ENCODE results near the gene IFI35.
"Not testable (repeated sequence)": the region's sequence is repeated elsewhere in the genome, so short reads cannot be mapped to it uniquely, and the experiment has no call there.

The IFI35 gene

GRCh38 chr17:43006639-43007551 is at the start of gene IFI35:
TSS of gene IFI35 (plus strand) at chr17:43006784. CDS start at chr17:43006948, 164 bp downstream.
- Histone ChIP-seq H3K27me3 (ENCODE audit: control insufficient read depth in 1 of 2, insufficient read depth in 2 of 2, low read length in 2 of 2) (no peaks in the 10 kb centered on the region), H3K4me3 (ENCODE audit: low read length in 2 of 2) (peak within 1 kb of the TSS; percentile 93 to 97), H3K9me3 (ENCODE audit: control insufficient read depth in 2 of 2, low read length in 2 of 2) (no peaks in the 10 kb centered on the region), H3K27ac (ENCODE audit: low read length) (peak within 1 kb of the TSS; percentile 92), H3K9ac (ENCODE audit: low read length in 2 of 2) (peak within 1 kb of the TSS; percentile 96 to 97), H3K36me3 (ENCODE audit: control insufficient read depth in 2 of 2, insufficient read depth in 2 of 2, low read length in 2 of 2) (peaks cover 9 to 17% of the 10 kb centered on the region in 2 donors), H3K4me1 (ENCODE audit: control insufficient read depth, insufficient read depth, low read length) (peaks cover 4% of the 10 kb centered on the region)

- Histone ChIP-seq H3K27me3 (ENCODE audit: control insufficient read depth in 1 of 2, insufficient read depth in 2 of 2, low read length in 2 of 2) (no peaks in the 10 kb centered on the region), H3K4me1 (ENCODE audit: control insufficient read depth, insufficient read depth, low read length) (peaks cover 8% of the 10 kb centered on the region), H3K4me3 (ENCODE audit: low read length in 2 of 2) (peak within 1 kb of the TSS; percentile 75 to 90), H3K27ac (ENCODE audit: low read length) (peak within 1 kb of the TSS; percentile 82), H3K9ac (ENCODE audit: low read length in 2 of 2) (peak within 1 kb of the TSS; percentile 80 to 90), H3K9me3 (ENCODE audit: control insufficient read depth in 2 of 2, low read length in 2 of 2) (no peaks in the 10 kb centered on the region), H3K36me3 (ENCODE audit: control insufficient read depth in 2 of 2, insufficient read depth in 2 of 2, low read length in 2 of 2) (peaks cover 17% of the 10 kb centered on the region in 2 donors)
These were observed 42.2 kb upstream of the IFI35 start, which contains the start of gene AARSD1 for GRCh38 chr17:42964161-42964932. TSS of gene AARSD1 (minus strand) at chr17:42964454. CDS start at chr17:42964440, 14 bp downstream.

- no peak overlapping the region for H3K9ac ChIP-seq (ENCODE audit: low read length in 2 of 2)
These were observed 38.7 kb upstream of the IFI35 start for GRCh38 chr17:42967925-42968324.

GRCh38 chr17:42969001-42969581 is 37.5 kb upstream of the IFI35 start:
- Histone ChIP-seq H3K36me3 (ENCODE audit: control insufficient read depth in 2 of 2, insufficient read depth in 2 of 2, low read length in 2 of 2) (no peaks in the 10 kb centered on the region), H3K4me3 (ENCODE audit: low read length in 2 of 2) (no peak overlapping the region), H3K9me3 (ENCODE audit: control insufficient read depth in 2 of 2, low read length in 2 of 2) (no peaks in the 10 kb centered on the region), H3K4me1 (ENCODE audit: control insufficient read depth, insufficient read depth, low read length) (no peaks in the 10 kb centered on the region), H3K27ac (ENCODE audit: low read length) (no peak overlapping the region), H3K9ac (ENCODE audit: low read length in 2 of 2) (no peak overlapping the region), H3K27me3 (ENCODE audit: control insufficient read depth in 1 of 2, insufficient read depth in 2 of 2, low read length in 2 of 2) (no peaks in the 10 kb centered on the region)

More at GRCh38 chr17:42967925-42968324, 38.7 kb upstream of the IFI35 start:
- Histone ChIP-seq H3K4me1 (ENCODE audit: control insufficient read depth, insufficient read depth, low read length) (peaks cover 8% of the 10 kb centered on the region), H3K9me3 (ENCODE audit: control insufficient read depth in 2 of 2, low read length in 2 of 2) (no peaks in the 10 kb centered on the region), H3K27me3 (ENCODE audit: control insufficient read depth in 1 of 2, insufficient read depth in 2 of 2, low read length in 2 of 2) (no peaks in the 10 kb centered on the region), H3K4me3 (ENCODE audit: low read length in 2 of 2) (no peak overlapping the region), H3K36me3 (ENCODE audit: control insufficient read depth in 2 of 2, insufficient read depth in 2 of 2, low read length in 2 of 2) (no peaks in the 10 kb centered on the region), H3K27ac (ENCODE audit: low read length) (no peak overlapping the region)

GRCh38 chr17:42971589-42971988 is 35.0 kb upstream of the IFI35 start:
- H3K27ac ChIP-seq (ENCODE audit: low read length): no peak overlapping the region
- no peaks in the 10 kb centered on the region for H3K36me3 ChIP-seq (ENCODE audit: control insufficient read depth in 2 of 2, insufficient read depth in 2 of 2, low read length in 2 of 2)
- H3K9me3 ChIP-seq (ENCODE audit: control insufficient read depth in 2 of 2, low read length in 2 of 2): no peaks in the 10 kb centered on the region
- no peak overlapping the region for H3K4me3 ChIP-seq (ENCODE audit: low read length in 2 of 2)
- no peaks in the 10 kb centered on the region for H3K27me3 ChIP-seq (ENCODE audit: control insufficient read depth in 1 of 2, insufficient read depth in 2 of 2, low read length in 2 of 2)
- no peaks in the 10 kb centered on the region for H3K4me1 ChIP-seq (ENCODE audit: control insufficient read depth, insufficient read depth, low read length)
- H3K9ac ChIP-seq (ENCODE audit: low read length in 2 of 2): peak overlapping the region in 1 of 2 donors; percentile 29

GRCh38 chr17:42973323-42973722 is 33.3 kb upstream of the IFI35 start:
- not testable (repeated sequence) for H3K9ac ChIP-seq (ENCODE audit: low read length in 2 of 2); H3K36me3 ChIP-seq (ENCODE audit: control insufficient read depth in 2 of 2, insufficient read depth in 2 of 2, low read length in 2 of 2); H3K4me1 ChIP-seq (ENCODE audit: control insufficient read depth, insufficient read depth, low read length); H3K9me3 ChIP-seq (ENCODE audit: control insufficient read depth in 2 of 2, low read length in 2 of 2); H3K27ac ChIP-seq (ENCODE audit: low read length); H3K4me3 ChIP-seq (ENCODE audit: low read length in 2 of 2); H3K27me3 ChIP-seq (ENCODE audit: control insufficient read depth in 1 of 2, insufficient read depth in 2 of 2, low read length in 2 of 2)

- Histone ChIP-seq H3K36me3 (ENCODE audit: control insufficient read depth in 2 of 2, insufficient read depth in 2 of 2, low read length in 2 of 2) (no peaks in the 10 kb centered on the region), H3K4me3 (ENCODE audit: low read length in 2 of 2) (no peak overlapping the region), H3K9ac (ENCODE audit: low read length in 2 of 2) (no peak overlapping the region), H3K27ac (ENCODE audit: low read length) (no peak overlapping the region), H3K4me1 (ENCODE audit: control insufficient read depth, insufficient read depth, low read length) (peaks cover 14% of the 10 kb centered on the region), H3K27me3 (ENCODE audit: control insufficient read depth in 1 of 2, insufficient read depth in 2 of 2, low read length in 2 of 2) (no peaks in the 10 kb centered on the region), H3K9me3 (ENCODE audit: control insufficient read depth in 2 of 2, low read length in 2 of 2) (no peaks in the 10 kb centered on the region)
These were observed 31.3 kb upstream of the IFI35 start for GRCh38 chr17:42975265-42975664.

GRCh38 chr17:42975701-42976100 is 30.9 kb upstream of the IFI35 start:
- H3K9me3 ChIP-seq (ENCODE audit: control insufficient read depth in 2 of 2, low read length in 2 of 2); H3K27ac ChIP-seq (ENCODE audit: low read length); H3K4me3 ChIP-seq (ENCODE audit: low read length in 2 of 2); H3K36me3 ChIP-seq (ENCODE audit: control insufficient read depth in 2 of 2, insufficient read depth in 2 of 2, low read length in 2 of 2); H3K9ac ChIP-seq (ENCODE audit: low read length in 2 of 2); H3K27me3 ChIP-seq (ENCODE audit: control insufficient read depth in 1 of 2, insufficient read depth in 2 of 2, low read length in 2 of 2): not testable (repeated sequence)
- peaks cover 15% of the 10 kb centered on the region for H3K4me1 ChIP-seq (ENCODE audit: control insufficient read depth, insufficient read depth, low read length)

GRCh38 chr17:42979511-42980273 is 26.9 kb upstream of the IFI35 start, which contains the start of gene PTGES3L:
TSS of gene PTGES3L (minus strand) at chr17:42980080. CDS start at chr17:42980053, 27 bp downstream.
- peak within 1 kb of the TSS; percentile 86 for H3K27ac ChIP-seq (ENCODE audit: low read length)
- peak within 1 kb of the TSS; percentile 90 to 97 for H3K4me3 ChIP-seq (ENCODE audit: low read length in 2 of 2)
- H3K27me3 ChIP-seq (ENCODE audit: control insufficient read depth in 1 of 2, insufficient read depth in 2 of 2, low read length in 2 of 2): no peaks in the 10 kb centered on the region
- H3K4me1 ChIP-seq (ENCODE audit: control insufficient read depth, insufficient read depth, low read length): peaks cover 30% of the 10 kb centered on the region
- H3K9ac ChIP-seq (ENCODE audit: low read length in 2 of 2): peak within 1 kb of the TSS; percentile 78 to 83
- no peaks in the 10 kb centered on the region for H3K9me3 ChIP-seq (ENCODE audit: control insufficient read depth in 2 of 2, low read length in 2 of 2)
- peaks cover 0 to 2% of the 10 kb centered on the region in 2 donors for H3K36me3 ChIP-seq (ENCODE audit: control insufficient read depth in 2 of 2, insufficient read depth in 2 of 2, low read length in 2 of 2)

GRCh38 chr17:42980274-42980765 is 26.3 kb upstream of the IFI35 start, which contains the start of gene RUNDC1:
TSS of gene RUNDC1 (plus strand) at chr17:42980565. CDS start at chr17:42980577, 12 bp downstream.
- peaks cover 30% of the 10 kb centered on the region for H3K4me1 ChIP-seq (ENCODE audit: control insufficient read depth, insufficient read depth, low read length)
- H3K9ac ChIP-seq (ENCODE audit: low read length in 2 of 2): peak within 1 kb of the TSS; percentile 78 to 83
- H3K4me3 ChIP-seq (ENCODE audit: low read length in 2 of 2): peak within 1 kb of the TSS; percentile 90 to 97
- peak within 1 kb of the TSS; percentile 86 for H3K27ac ChIP-seq (ENCODE audit: low read length)
- peaks cover 0 to 2% of the 10 kb centered on the region in 2 donors for H3K36me3 ChIP-seq (ENCODE audit: control insufficient read depth in 2 of 2, insufficient read depth in 2 of 2, low read length in 2 of 2)
- no peaks in the 10 kb centered on the region for H3K9me3 ChIP-seq (ENCODE audit: control insufficient read depth in 2 of 2, low read length in 2 of 2)
- no peaks in the 10 kb centered on the region for H3K27me3 ChIP-seq (ENCODE audit: control insufficient read depth in 1 of 2, insufficient read depth in 2 of 2, low read length in 2 of 2)

Data from stomach smooth muscle (tissue), 2 donors.